GM19468 (cell line): ENCODE results near the gene ANO9.
"Not testable (repeated sequence)": the region's sequence is repeated elsewhere in the genome, so short reads cannot be mapped to it uniquely, and the experiment has no call there.

Experiments used
- ATAC-seq: cut with Tn5 transposase; IDR thresholded peaks from one replicate; pipeline ENCODE4 v1.9.1; 2021; ENCODE audit warnings: mild to moderate bottlenecking, moderate library complexity, moderate number of reproducible peaks; ENCODE audit not compliant: unreplicated experiment; ENCODE audit errors: extremely low read depth

The ANO9 gene

GRCh38 chr11:405954-406795 is 35.6 kb downstream of the ANO9 start:
- ATAC-seq = no peak

GRCh38 chr11:405323-405953 is 36.4 kb downstream of the ANO9 start:
- ATAC-seq = no peak

DNA sequence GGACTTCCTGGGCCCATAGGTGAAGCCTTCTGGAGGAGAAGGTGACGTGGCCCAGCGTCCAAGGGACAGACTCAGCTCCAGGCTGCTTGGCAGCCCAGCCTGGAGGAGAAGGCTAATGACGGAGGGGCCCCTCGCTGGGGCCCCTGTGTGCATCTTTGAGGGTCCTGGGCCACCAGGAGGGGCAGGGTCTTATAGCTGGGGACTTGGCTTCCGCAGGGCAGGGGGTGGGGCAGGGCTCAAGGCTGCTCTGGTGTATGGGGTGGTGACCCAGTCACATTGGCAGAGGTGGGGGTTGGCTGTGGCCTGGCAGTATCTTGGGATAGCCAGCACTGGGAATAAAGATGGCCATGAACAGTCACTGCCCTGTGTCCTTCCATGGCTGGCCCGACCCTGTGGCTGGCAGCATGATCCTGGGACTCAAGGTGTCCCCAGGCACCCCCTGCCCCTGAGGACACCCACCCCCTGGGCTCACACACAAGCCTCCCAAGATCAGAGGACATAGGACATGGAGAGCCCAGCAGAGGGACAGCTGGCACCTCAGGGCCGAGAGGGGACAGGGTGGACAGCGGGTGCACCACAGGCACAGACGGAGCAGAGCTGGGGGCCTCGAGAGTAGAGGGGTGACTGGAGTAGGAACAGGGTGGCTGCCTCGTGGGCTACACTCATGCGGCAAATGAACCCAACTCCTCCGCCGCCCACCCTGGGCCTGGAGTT is 37.1 kb downstream of the ANO9 start:
- no peak for ATAC-seq

GRCh38 chr11:403761-404431 is 37.9 kb downstream of the ANO9 start:
- ATAC-seq = no peak

- ATAC-seq = no peak
Measured at GRCh38 chr11:403021-403760, 38.6 kb downstream of the ANO9 start.

DNA sequence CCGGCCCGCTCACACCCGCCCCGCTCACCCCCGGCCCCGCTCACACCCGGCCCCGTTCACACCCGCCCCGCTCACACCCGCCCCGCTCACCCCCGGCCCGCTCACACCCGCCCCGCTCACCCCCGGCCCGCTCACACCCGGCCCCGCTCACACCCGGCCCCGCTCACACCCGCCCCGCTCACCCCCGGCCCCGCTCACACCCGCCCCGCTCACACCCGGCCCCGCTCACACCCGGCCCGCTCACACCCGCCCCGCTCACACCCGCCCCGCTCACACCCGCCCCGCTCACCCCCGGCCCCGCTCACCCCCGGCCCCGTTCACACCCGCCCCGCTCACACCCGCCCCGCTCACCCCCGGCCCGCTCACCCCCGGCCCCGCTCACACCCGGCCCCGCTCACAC is 40.6 kb downstream of the ANO9 start:
- ATAC-seq = not testable (repeated sequence)

DNA sequence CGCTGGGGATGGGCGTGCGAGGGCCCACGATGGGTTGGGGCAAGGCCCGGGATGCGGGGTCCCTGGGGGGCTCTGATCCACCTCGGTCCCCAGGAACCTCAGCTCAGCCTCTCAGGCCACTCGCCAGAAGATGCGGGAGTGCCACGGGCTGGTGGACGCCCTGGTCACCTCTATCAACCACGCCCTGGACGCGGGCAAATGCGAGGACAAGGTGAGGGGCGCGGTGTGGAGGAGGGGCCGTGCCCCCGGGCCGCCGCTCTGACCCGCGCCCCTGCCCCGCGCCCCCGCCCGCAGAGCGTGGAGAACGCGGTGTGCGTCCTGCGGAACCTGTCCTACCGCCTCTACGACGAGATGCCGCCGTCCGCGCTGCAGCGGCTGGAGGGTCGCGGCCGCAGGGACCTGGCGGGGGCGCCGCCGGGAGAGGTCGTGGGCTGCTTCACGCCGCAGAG is 41.5 kb downstream of the ANO9 start:
- no peak for ATAC-seq

- no peak for ATAC-seq
Measured at GRCh38 chr11:399731-400211, 42.0 kb downstream of the ANO9 start.

- ATAC-seq = no peak
Measured at GRCh38 chr11:398826-399225, 43.0 kb downstream of the ANO9 start.

- ATAC-seq = no peak
Measured at GRCh38 chr11:396948-397548, 44.8 kb downstream of the ANO9 start.

GRCh38 chr11:396511-396947 is 45.3 kb downstream of the ANO9 start:
- ATAC-seq = no peak

GRCh38 chr11:395866-396265 is 45.9 kb downstream of the ANO9 start:
- ATAC-seq = no peak

DNA sequence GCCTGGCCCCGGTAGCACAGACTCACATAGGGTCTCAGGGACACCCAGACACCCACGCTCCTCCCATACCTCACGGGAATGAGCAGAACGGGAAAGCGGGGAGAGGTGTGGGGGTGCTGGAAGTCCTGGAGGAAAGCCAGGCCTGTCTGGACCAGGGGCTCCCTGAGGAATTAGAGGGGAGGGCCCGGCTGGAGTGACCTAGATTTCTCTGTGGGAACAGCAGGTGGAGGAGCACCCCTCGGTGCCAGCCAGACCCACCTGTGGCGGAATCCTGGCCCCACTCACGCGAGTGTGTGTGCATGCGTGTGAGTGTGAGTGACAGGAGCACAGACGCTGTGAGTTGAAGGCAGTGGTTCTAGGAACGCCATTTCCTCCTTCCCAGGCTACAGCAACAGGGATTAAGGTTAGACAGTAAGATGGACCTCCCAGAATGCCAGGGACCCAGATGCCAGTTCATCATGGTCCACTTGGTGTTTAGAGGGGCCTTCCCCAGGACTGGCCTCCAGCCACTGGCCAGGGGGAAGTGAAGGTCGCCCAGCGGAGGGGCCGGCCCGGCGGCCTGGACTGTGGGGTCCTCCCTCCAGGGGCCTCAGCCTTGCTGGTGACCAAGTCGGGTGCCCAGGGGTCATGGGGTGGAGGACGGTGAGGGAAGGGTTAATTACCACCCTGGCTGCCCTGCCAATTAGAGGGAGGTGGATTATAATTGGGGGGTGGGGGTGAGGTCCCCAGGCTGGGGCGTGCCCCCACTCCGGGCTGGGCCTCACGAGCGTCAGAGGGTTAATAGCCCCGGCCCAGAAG is 46.8 kb downstream of the ANO9 start:
- no peak for ATAC-seq

DNA sequence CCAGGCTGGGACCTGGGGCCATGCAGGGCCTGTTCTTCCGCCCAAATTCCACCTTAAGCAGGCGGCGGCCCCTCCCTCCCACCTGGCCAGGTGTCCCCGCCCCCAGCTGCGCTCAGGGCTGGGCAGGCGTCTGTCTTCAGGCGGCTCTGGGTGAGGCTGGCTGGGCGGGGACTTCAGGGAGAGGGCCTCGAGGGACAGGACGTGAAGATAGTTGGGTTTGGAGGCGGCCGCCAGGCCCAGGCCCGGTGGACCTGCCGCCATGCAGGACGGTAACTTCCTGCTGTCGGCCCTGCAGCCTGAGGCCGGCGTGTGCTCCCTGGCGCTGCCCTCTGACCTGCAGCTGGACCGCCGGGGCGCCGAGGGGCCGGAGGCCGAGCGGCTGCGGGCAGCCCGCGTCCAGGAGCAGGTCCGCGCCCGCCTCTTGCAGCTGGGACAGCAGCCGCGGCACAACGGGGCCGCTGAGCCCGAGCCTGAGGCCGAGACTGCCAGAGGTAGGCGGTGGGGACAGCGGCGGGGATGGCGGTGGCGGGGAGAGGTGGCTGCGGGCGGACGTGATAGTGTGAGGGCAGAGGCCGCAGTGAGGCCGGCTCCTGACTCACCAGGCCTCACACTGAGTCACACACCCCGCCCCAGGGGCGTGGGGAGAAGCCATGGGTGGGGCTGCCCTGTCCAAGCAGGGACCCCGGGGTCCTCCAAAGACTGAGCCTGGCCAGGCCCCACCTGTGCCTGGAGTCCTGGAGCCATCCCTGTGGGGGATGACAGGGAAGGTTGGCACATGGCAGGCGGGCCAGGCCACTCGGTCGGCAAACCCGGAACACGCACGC is 47.6 kb downstream of the ANO9 start, which contains the start of gene PKP3:
Gene PKP3 (plus strand): TSS at position 176 of the 824 bp plus-strand sequence. CDS start 84 bp downstream, at position 260.
- no peak for ATAC-seq

DNA sequence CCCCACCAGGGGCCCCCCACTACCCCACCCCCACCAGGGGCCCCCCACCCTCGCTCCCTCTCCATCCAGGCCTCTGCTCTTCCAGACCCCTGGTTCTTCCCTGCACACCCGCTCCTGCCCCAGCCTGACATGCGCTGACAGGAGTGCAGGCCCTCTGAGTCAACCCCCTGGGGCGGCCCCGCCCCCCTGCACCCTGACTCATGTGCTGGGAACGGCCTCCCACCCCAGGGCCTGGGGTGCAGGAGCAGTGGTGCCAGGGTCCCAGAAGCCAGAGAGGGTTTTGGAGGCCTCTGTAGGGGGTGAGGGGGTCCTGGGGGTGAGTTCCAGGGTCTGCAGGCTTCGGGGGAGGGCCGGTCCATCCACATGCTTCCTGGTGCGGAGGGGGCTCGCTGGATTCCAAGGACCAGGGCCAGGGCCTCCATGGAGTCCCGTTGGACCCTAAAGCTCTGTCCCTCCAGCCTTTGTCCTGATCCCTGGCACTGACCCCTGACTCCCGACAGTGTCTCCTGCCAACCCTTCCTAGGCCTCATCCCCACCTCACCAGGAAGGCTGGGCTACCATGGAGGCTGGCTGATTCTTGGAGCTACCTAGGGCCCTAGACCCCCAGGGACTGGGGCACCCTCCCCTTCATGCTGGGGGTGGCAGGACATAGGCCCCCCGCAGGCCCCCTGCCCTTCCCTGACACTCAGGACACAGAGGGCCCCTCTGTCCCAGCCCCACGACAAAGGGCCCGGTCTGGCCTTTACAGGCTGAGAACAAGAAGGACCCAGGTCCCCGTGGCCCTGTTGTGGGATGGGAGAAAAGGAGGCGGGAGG is 48.4 kb downstream of the ANO9 start:
- no peak for ATAC-seq

- no peak for ATAC-seq
Measured at GRCh38 chr11:392102-392777, 49.6 kb downstream of the ANO9 start.
